ENCODE data around the gene CROT.

Gene CROT

GRCh38 chr7:87342231-87342630, 3.2 kb upstream of the CROT start:
- no peak for DNase-seq (ENCODE audit: low read depth)

- DNase-seq (ENCODE audit: low read depth): no peak
These were observed 1.0 kb upstream of the CROT start for GRCh38 chr7:87344446-87344845.

GRCh38 chr7:87345962-87346371, 503 bp downstream of the CROT start:
- DNase-seq (ENCODE audit: low read depth): no peak

DNA sequence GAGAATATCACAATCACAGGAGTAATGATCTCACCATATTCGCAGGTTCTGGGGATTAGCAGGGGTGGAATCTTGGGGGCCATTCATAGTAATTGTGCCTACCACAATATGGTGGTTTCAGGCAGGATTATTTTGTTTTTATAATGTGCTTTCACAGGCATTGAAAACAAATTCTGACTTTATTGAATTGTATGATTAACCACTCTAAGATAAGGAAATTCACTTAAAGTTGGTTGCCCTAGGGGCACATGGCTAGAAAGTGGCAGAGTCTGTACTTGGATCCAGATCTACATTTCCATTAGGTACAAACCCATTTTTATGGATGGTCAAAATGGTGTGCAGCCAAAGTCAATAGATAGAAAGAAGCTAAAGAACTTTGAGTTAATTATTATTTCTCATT, 1.7 kb downstream of the CROT start:
- DNase-seq (ENCODE audit: low read depth): no peak

DNA sequence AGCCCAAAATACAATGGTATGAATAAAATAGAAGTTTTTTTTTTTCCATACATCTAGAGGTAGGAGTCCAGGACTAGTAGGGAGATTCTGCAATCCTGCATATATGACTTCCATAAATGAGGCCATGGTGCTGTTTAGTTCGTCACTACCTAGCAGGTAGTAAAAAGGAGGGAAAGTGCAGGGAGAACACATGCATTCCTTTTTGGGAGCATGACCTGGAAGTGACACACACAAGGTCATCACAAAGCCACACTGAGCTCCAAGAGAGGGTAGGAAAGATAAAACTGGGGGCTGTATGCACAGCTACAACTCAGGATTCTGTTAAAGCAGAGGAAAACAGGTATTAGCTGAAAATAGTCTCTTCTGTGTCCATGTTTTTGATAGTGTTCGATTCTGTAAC, 2.2 kb downstream of the CROT start:
- no peak for DNase-seq (ENCODE audit: low read depth)

DNA sequence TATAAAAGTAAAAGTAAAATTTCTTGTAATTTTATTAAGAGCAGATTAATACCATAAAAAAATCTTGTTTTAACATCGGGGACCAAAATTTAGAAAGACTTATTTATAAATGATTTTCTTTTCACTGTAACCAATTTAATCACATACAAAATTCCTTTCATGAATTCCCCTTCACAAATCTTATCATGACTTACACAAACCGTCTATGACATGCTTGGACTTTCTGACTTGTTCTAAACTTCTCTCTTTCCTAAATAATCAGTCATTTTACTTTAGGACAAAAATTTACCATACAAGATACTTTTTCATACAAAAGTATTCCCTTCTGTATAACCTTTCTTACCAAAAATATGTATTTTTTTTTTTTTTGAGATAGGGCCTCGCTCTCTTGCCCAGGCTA, 9.3 kb downstream of the CROT start:
- no peak for DNase-seq (ENCODE audit: low read depth)

DNA sequence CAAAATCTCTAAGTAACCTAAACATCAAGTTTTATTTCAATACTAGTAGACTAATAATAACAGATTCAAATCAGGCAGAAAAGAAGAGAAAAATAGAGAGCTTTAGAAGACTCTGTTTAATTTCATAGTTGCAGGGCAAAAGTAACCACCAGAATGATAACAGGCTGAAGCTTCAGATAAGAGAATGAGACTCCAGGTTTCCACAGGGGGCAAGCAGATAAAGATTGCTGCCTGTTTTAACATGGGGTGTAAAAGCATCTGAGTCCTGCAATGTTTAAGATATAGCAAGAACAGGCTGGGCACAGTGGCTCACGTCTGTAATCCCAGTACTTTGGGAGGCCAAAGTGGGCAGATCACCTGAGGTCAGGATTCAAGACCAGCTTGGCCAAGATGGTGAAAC, 11.0 kb downstream of the CROT start:
- DNase-seq (ENCODE audit: low read depth): no peak

- no peak for DNase-seq (ENCODE audit: low read depth)
These were observed 13.9 kb downstream of the CROT start for GRCh38 chr7:87359366-87359765.

- DNase-seq (ENCODE audit: low read depth): no peak
These were observed 15.9 kb downstream of the CROT start for GRCh38 chr7:87361320-87361719.

DNA sequence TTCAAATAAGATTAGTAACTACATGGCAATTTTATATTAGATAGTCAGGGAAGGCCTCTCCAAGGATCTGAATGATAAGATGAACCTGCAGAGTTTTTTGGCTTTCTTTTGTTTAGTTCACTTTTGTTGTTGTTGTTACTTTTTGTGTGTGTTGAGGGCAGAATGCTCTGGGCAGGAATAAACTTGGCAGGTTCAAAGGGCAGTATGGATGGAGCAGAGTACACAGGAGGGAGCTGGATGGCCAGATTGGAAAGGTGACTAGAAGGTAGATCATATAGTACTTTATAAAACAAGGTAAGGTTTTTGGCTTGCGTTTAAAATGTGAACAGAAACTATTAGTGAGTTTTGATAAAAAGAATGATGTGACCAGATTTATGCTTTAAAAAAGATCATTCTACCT, 17.9 kb downstream of the CROT start:
- no peak for DNase-seq (ENCODE audit: low read depth)

- DNase-seq (ENCODE audit: low read depth): no peak
These were observed 18.8 kb downstream of the CROT start for GRCh38 chr7:87364246-87364645.

GRCh38 chr7:87369216-87369615, 23.8 kb downstream of the CROT start:
- DNase-seq (ENCODE audit: low read depth): no peak

DNA sequence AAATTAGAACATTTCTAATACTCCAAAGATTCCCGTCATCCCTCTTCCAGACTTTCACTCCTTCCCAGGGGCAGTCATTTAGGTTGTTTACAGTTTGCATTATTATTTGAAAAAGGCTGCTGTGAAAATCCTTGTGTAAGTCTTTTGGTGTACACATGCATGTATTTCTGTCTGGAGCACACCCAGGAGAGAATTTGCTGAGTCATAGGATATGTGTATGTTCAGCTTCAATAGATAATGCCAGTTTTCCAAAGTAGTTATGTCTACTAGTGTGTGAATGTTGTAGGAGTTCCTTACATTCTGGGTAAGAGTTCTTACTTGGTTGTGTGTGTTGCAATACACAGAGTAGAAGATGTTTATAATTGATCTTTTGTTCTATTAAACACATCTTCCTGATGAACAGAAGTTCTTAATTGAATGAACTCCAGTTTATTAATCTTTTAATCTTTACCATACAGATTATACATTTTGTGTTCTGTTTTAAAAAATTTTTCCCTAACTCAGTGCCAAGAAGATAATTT, 25.3 kb downstream of the CROT start:
- DNase-seq (ENCODE audit: low read depth): no peak

DNA sequence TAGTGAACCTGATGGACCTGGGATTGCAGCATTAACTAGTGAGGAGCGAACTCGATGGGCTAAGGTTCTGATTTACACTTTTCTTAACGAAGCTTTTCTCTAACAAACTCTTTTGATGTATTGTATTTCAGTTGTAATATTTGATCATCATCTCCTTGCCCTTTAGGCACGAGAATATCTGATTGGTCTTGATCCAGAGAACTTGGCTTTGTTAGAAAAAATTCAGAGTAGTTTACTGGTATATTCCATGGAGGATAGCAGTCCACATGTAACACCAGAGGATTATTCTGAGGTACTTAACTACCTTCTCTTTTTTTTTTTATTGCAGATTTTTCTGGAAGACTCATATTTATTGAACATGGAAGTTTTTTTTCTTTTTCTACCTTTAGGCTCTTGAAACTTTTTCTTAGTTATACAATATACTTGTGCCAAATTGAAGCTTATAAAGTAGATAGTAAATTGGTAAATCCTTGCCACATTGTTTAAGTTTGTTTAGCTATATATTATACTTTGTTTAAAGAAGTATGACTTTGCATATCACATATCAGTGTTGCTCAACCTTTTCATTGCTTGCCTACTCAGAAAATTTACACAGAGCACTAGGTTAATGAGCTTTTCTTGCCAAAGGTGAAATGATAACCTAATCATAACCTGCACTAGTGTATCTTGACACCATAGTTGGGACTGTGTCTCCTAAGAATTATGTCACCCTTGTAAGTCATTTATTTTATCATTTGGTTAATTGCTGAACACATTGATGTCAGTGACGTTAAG, 30.4 kb downstream of the CROT start:
- no peak for DNase-seq (ENCODE audit: low read depth)

GRCh38 chr7:87380905-87381304, 35.4 kb downstream of the CROT start:
- no peak for DNase-seq (ENCODE audit: low read depth)

DNA sequence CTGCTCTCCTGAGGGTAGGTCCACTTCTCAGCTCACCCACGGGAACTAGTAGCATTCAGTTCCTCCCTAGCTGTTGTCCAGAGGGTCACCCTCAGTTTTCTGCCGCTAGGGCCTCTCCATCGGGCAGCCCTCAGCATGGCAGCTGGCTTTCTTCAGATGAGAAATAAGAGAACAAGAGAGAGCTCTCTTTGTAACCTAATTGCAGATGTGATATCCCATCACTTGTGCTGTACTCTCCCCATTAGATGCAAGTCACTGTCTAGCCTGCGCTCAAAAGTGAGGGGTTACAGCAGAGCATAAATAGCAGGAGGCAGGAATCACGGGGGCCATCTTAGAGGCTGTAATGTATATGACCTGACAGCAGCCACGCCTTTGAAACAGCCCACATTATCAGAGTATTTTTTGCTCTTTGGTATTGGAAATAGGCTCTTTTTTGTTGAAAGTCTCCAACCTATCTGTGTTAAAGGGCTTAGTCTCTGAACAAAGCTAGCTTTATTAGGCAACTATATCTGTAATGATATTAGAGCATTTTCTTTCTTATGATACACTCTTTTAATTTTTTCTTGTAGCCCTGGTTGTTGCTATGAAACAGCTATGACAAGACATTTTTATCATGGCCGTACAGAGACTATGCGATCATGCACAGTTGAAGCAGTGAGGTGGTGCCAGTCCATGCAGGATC, 45.7 kb downstream of the CROT start:
- no peak for DNase-seq (ENCODE audit: low read depth)

DNA sequence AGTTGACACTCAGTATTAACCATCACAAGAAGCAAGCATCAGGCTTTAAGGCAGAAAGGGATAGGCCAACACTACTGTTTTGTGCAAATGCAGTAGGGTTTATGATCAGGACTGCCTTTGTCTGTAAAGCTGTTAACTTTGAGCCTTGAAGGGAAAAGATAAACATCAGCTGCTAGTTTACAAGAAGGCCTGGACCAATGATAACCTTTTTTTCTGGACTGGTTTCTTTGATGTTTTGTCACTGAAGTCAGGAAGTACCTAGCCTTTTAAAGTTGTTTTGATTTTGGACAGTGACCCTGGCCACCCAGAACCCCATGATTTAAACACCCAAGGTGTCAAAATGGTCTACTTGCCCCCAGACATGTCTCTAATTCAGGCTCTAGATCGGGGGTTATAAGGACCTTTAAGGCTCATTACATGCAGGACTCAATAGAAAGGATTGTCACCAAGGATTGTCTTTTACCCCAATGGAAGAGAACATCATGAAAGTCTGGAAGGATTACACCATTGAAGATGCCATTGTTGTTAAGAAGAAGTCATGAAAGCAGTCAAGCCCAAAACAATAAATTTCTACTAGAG, 50.1 kb downstream of the CROT start:
- DNase-seq (ENCODE audit: low read depth): no peak

- no peak for DNase-seq (ENCODE audit: low read depth)
These were observed 53.0 kb downstream of the CROT start for GRCh38 chr7:87398446-87398845.

DNA sequence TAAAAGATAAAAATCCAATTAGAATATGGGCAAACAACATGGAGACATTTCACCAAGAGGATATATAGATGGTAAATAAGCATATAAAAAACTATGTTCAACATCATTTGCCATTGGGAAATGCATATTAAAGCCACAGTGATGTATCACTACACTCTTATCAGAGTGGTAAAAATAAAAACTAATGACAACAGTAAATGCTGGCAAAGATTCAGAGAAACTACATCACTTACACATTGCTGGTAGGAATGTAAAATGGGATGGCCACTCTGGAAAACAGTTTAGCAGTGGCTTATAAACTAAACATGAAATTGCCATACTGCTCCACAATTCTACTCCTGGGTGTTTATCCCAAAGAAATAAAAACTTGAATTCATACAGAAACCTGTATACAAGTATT, 59.2 kb downstream of the CROT start:
- no peak for DNase-seq (ENCODE audit: low read depth)

DNA sequence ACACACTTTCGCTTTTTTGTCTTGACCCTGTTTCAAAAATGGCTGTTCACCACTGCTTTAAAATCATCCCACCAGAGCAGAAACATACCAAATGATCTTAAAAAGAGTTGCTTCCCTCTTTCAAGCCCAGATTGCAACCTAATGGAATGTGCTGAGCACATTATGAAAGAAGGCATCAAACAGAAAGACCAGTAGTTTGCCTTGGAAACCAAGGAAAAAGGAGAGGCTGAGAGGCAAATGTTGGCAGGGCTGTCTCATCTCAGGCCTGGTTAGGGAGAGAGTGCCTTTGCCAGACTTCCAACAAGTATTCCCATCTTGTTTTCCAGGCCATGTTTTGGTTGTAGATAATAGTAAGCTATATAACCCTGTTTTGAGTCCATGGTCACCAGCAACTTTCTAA, 65.7 kb downstream of the CROT start:
- no peak for DNase-seq (ENCODE audit: low read depth)

DNA sequence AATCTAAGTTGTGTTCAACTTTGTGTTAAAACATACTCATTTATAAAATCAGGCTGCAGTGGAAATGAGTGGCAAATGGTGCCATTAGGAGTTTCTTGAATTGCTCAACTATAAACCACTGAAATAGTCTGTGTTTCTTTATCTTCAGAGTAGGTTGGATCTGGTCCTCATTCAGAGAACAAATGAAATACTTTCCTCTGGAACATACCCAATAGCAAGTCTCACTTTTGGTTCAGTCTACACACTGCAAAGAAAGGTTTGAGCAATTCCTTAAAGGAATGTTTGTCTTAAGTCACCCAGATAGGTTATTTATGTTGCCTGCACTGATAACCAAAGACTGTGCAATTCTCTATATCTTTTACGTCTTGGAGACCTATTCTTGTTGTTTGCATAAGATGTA, 67.6 kb downstream of the CROT start:
- DNase-seq (ENCODE audit: low read depth): no peak

DNA sequence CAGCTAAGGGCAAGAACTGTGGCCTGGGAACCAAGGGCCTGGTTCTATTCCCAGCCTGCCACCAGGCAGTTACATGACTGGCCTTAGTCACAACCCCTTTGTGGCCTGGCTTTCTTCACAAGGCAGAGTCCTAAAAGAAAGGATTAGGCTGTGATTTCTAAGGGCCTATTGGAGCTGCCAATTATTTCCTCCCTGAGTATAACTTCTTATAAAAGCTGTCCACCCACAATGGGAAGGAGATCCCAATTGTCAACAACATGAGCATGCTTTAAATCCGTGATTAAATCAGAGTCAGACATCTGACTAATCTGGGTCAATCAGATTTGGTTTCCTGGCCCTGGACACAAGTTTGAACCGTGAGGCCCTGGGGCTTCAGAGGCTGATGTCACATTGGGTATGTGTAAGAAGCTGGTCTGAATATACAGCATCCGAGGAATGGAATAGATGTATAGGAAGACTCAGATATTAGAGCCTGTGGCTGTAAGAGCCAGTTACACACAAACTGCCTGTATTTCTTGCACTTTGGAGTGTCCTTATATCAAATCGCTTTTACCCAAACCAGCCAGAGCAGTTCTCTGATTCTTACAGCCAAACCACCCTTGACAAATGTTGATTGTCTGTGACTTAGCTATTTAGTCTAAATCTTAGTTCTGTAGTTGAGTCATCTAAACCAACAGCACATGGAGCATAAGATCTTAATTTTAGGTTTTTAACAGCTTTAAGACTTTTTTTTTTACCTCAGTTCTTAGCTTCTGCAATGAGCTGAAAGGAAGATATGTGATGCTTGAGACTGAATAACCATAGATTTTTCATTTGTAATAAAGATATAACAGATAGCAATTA, 68.7 kb downstream of the CROT start:
- DNase-seq (ENCODE audit: low read depth): no peak

Data from stimulated activated CD8-positive, alpha-beta memory T cell treated with anti-CD3 and anti-CD28 coated beads, Interleukin-7, amount 100 ng/mL, for 24 hours (primary cell).